ENCODE data around the gene INPP5E.

Gene INPP5E

GRCh38 chr9:136419092-136419420 lies 20.6 kb downstream of the INPP5E start:
- no peaks in the 10 kb centered on the region for H3K4me1 ChIP-seq (ENCODE audit: control insufficient read depth, insufficient read depth, low read length)
- ChIA-PET CTCF (interaction anchor here (1.1 kb wide), 1 partner anchor 17 kb away, joined by 4 read pairs; no protein-coding TSS in a partner anchor), POLR2A (interaction anchor here (1.6 kb wide), 1 partner anchor 8 kb away, joined by 3 read pairs; the partner anchor contains the start of genes ENTR1 and PMPCA)
- H3K27ac ChIP-seq (ENCODE audit: extremely low read depth, low read depth, low read length): no peak overlapping the region
- peaks cover 21 to 96% of the 10 kb centered on the region in 2 experiments for H3K36me3 ChIP-seq (ENCODE audit: control insufficient read depth in 2 of 2, insufficient read depth in 1 of 2, low read length in 2 of 2)
- no peak overlapping the region for H3K4me3 ChIP-seq (ENCODE audit: low read depth, low read length)
- no peaks in the 10 kb centered on the region for H3K9me3 ChIP-seq (ENCODE audit: control insufficient read depth, insufficient read depth, low read depth, low read length)
- no peak for TF ChIP-seq ZNF626 (tag by site-specific recombination; IDR thresholded peaks at IDR 0.05)
- no peak for TF ChIP-seq ZNF645 (tag by site-specific recombination; IDR thresholded peaks at IDR 0.05)
- no peak for TF ChIP-seq TSHZ1 (tag by site-specific recombination; IDR thresholded peaks at IDR 0.05; ENCODE audit: borderline replicate concordance)
- TF ChIP-seq YY1 (tag by site-specific recombination; IDR thresholded peaks at IDR 0.05): no peak

- CTCF ChIA-PET: interaction anchor here (0.7 to 0.9 kb wide), 2 partner anchors 67 to 195 kb away, joined by 4 read pairs; no protein-coding TSS in a partner anchor
- no peak overlapping the region for H3K27ac ChIP-seq (ENCODE audit: extremely low read depth, low read depth, low read length)
- POLR2A ChIA-PET: interaction anchor here (1.6 kb wide), 1 partner anchor 7 kb away, joined by 3 read pairs; the partner anchor contains the start of genes ENTR1 and PMPCA
- H3K9me3 ChIP-seq (ENCODE audit: control insufficient read depth, insufficient read depth, low read depth, low read length): no peaks in the 10 kb centered on the region
- H3K36me3 ChIP-seq (ENCODE audit: control insufficient read depth in 2 of 2, insufficient read depth in 1 of 2, low read length in 2 of 2): peaks cover 21 to 96% of the 10 kb centered on the region in 2 experiments
- H3K4me1 ChIP-seq (ENCODE audit: control insufficient read depth, insufficient read depth, low read length): no peaks in the 10 kb centered on the region
- peak; percentile 92 for TF ChIP-seq SCRT2 (tag by site-specific recombination; IDR thresholded peaks at IDR 0.05)
- TF ChIP-seq SCRT1 (tag by site-specific recombination; IDR thresholded peaks at IDR 0.05; ENCODE audit: borderline replicate concordance): peak; percentile 87
- no peak for TF ChIP-seq KLF1 (tag by site-specific recombination; IDR thresholded peaks at IDR 0.05)
- no peak overlapping the region for H3K4me3 ChIP-seq (ENCODE audit: low read depth, low read length)
Measured at GRCh38 chr9:136418182-136419091, 21.2 kb downstream of the INPP5E start.

GRCh38 chr9:136416914-136417313 lies 22.7 kb downstream of the INPP5E start:
- ChIA-PET POLR2A (interaction anchor here (0.7 to 2.3 kb wide), 2 partner anchors 9 to 179 kb away, joined by 3 to 10 read pairs; no protein-coding TSS in a partner anchor), CTCF (interaction anchor here (1.2 kb wide), 1 partner anchor 54 kb away, joined by 3 read pairs; the partner anchor contains the start of gene DNLZ)
- H3K4me3 ChIP-seq (ENCODE audit: low read depth, low read length): no peak overlapping the region
- TF ChIP-seq ZNF132 (tag by site-specific recombination; IDR thresholded peaks at IDR 0.05; ENCODE audit: borderline replicate concordance) (no peak), ZNF280D (tag by site-specific recombination; IDR thresholded peaks at IDR 0.05) (no peak), ZNF366 (tag by site-specific recombination; conservative IDR thresholded peaks at IDR 0.05) (no peak)
- H3K27ac ChIP-seq (ENCODE audit: extremely low read depth, low read depth, low read length): no peak overlapping the region
- H3K9me3 ChIP-seq (ENCODE audit: control insufficient read depth, insufficient read depth, low read depth, low read length): no peaks in the 10 kb centered on the region
- peaks cover 5% of the 10 kb centered on the region for H3K4me1 ChIP-seq (ENCODE audit: control insufficient read depth, insufficient read depth, low read length)
- H3K36me3 ChIP-seq (ENCODE audit: control insufficient read depth in 2 of 2, insufficient read depth in 1 of 2, low read length in 2 of 2): peaks cover 21 to 95% of the 10 kb centered on the region in 2 experiments

Measured in HEK293 (cell line).